Amniotic epithelial cell (primary cell): Measurements from ENCODE around the gene ZFP36L1.
"Not testable (repeated sequence)": the region's sequence is repeated elsewhere in the genome, so short reads cannot be mapped to it uniquely, and the experiment has no call there.

Experiments
- DNase-seq: peaks from one replicate; pipeline ENCODE4 v3.0.0-alpha.2; 2010; ENCODE audit warnings: low read depth

The ZFP36L1 gene

GRCh38 chr14:68784226-68784910 lies 8.5 kb downstream of the ZFP36L1 start:
- DNase-seq = peak; percentile 42

- DNase-seq = no peak
Observed at GRCh38 chr14:68783408-68784225, 9.2 kb downstream of the ZFP36L1 start.

GRCh38 chr14:68782091-68782981 lies 10.5 kb downstream of the ZFP36L1 start:
- DNase-seq = no peak

GRCh38 chr14:68781161-68782021 lies 11.5 kb downstream of the ZFP36L1 start:
- DNase-seq = no peak

- DNase-seq = peak; percentile 83
Observed at GRCh38 chr14:68780358-68781160, 12.3 kb downstream of the ZFP36L1 start.

- DNase-seq = peak; percentile 75
Observed at GRCh38 chr14:68779761-68780323, 13.0 kb downstream of the ZFP36L1 start.

GRCh38 chr14:68777644-68778043 lies 15.2 kb downstream of the ZFP36L1 start:
- no peak for DNase-seq

- DNase-seq = no peak
Observed at GRCh38 chr14:68775614-68776126, 17.2 kb downstream of the ZFP36L1 start.

GRCh38 chr14:68774771-68775613 lies 17.9 kb downstream of the ZFP36L1 start:
- no peak for DNase-seq

GRCh38 chr14:68772761-68773381 lies 20.0 kb downstream of the ZFP36L1 start:
- no peak for DNase-seq

- DNase-seq = no peak
Observed at GRCh38 chr14:68771631-68772030, 21.2 kb downstream of the ZFP36L1 start.

- DNase-seq = no peak
Observed at GRCh38 chr14:68770553-68771286, 22.1 kb downstream of the ZFP36L1 start.

GRCh38 chr14:68770051-68770450 lies 22.8 kb downstream of the ZFP36L1 start:
- DNase-seq = no peak

- no peak for DNase-seq
Observed at GRCh38 chr14:68768316-68768715, 24.6 kb downstream of the ZFP36L1 start.

- DNase-seq = no peak
Observed at GRCh38 chr14:68767248-68767645, 25.6 kb downstream of the ZFP36L1 start.

GRCh38 chr14:68766299-68767247 lies 26.3 kb downstream of the ZFP36L1 start:
- DNase-seq = no peak

GRCh38 chr14:68763843-68764242 lies 29.0 kb downstream of the ZFP36L1 start:
- DNase-seq = not testable (repeated sequence)
